ENCODE measurements around the gene ARHGEF5. TPM values are rescaled to one million over a fixed set of nuclear protein-coding genes. Genes with fewer than 3 reads are reported as not detected.
A peak's percentile ranks its signal among the peaks of the same experiment; 100 is the strongest.
"Not testable (repeated sequence)": the region's sequence is repeated elsewhere in the genome, so short reads cannot be mapped to it uniquely, and the experiment has no call there.

Gene ARHGEF5
- total RNA-seq, 2 donors from 2014 or later = 8.8 to 9.7 TPM

GRCh38 chr7:144369221-144369620, 14.0 kb downstream of the ARHGEF5 start:
- intact Hi-C loops (cut with DNase I) = not testable (repeated sequence)

GRCh38 chr7:144378651-144379050, 23.4 kb downstream of the ARHGEF5 start:
- no peak for DNase-seq (ENCODE audit: low spot score)

More at GRCh38 chr7:144369221-144369620, 14.0 kb downstream of the ARHGEF5 start:
- DNase-seq (ENCODE audit: low spot score) = not testable (repeated sequence)

DNA sequence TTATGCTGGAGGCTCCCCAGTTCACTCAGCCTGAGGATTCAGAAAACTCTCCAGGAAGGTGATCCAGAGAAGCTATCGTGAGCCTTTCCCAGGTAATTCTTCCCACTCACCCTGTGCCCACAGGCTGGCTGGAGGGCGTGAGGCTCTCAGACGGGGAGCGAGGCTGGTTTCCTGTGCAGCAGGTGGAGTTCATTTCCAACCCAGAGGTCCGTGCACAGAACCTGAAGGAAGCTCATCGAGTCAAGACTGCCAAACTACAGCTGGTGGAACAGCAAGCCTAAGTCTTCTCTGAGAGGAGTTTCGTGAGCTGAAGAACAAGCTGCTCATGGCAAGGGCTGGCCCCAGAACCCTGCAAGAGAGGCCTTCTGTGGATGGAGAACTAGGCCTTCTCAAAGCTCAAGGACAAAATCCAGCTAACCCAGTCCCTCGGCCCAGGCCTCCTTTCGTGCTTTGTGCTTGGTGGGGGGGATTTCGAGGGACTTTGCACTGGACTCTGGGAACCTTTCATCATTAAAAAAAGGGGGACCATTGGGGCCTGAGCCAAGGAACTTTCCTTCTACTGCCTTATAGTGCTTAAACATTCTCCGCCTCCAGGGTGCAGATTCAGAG, 24.7 kb downstream of the ARHGEF5 start:
- intact Hi-C loops (cut with DNase I) = no loop called here
- DNase-seq (ENCODE audit: low spot score) = peak; percentile 53

More at GRCh38 chr7:144378651-144379050, 23.4 kb downstream of the ARHGEF5 start:
- intact Hi-C loops (cut with DNase I) = no loop called here

DNA sequence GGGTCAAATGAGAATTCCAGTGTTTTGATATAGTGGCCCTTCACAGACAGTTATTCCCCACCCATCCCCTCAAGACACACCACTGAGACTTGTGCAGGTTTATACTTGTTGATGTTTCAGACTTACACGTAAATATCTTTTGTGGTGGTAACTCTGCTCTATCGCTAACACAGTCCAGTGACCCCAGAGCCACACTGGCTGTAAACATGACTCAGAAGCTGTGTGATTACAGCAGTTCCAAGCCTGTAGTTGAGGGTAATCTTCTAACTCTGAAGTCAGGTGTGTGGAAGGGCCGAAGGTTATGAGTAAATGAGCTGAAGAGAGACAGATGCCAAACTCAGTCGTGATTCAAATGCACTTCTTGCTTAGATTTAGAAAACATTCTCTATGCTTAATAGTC, 28.9 kb downstream of the ARHGEF5 start:
- no peak for DNase-seq (ENCODE audit: low spot score)
- intact Hi-C loops (cut with DNase I) = no loop called here

GRCh38 chr7:144384555-144385245, 29.5 kb downstream of the ARHGEF5 start:
- DNase-seq (ENCODE audit: low spot score) = no peak
- intact Hi-C loops (cut with DNase I) = no loop called here

GRCh38 chr7:144386741-144387140, 31.5 kb downstream of the ARHGEF5 start:
- no peak for DNase-seq (ENCODE audit: low spot score)
- intact Hi-C loops (cut with DNase I) = no loop called here

DNA sequence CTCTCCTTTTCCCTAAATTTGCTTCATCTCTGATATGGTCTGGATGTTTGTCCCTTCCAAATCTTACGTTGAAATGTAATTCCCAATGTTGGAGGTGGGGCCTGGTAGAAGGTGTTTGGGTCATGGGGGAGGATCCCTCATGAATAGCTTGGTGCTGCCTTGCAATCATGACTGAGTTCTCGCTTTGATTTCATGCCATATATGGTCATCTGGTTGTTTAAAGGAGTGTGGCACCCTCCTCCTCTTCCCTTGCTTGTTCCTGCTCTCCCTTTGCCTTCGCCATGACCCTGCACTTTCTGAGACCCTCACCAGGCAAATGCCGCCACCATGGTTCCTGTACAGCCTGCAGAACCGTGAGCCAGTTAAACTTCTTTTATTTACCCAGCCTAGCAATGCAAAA, 33.7 kb downstream of the ARHGEF5 start:
- no peak for DNase-seq (ENCODE audit: low spot score)
- intact Hi-C loops (cut with DNase I) = no loop called here

DNA sequence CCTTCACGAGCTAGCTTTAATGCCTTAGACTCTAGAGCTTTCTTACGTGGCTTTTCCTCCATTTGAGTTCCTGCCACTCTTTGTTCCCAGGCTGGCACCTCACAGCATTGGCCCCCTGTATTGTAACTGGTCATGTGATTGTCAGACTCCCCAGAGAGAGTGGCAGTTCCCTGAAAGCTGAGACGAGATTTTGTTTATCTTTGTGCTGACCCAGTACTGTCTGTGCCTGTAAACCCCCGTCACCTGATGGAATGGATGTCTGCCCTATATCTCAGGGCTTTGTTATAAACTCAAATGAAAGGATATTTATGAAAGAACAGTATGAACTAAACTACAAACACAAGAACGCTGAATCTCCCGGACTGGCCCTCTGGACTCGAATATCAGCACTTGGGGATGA, 35.3 kb downstream of the ARHGEF5 start:
- intact Hi-C loops (cut with DNase I) = no loop called here
- DNase-seq (ENCODE audit: low spot score) = no peak

GRCh38 chr7:144391014-144391413, 35.8 kb downstream of the ARHGEF5 start:
- intact Hi-C loops (cut with DNase I) = no loop called here
- DNase-seq (ENCODE audit: low spot score) = no peak

DNA sequence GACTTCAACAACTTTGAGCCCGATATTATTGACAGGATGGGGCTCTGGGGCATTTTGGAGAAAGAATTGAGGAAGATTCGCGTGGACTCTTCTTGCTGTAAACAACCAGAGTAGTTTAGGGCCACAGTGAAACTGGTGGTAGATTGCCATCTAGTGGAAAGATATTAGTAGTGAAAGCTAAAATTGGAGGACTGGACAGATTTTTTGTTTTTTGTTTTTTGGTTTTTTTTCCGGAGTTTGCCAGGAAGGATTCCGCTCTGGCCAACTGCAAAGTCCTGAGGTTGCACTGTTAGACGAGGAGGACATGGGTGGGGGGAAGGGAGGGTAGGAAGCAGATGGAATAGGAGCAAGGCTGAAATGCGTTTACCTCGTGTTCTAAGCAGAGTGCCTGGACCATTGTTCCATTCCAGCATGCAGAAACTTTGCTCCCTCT, 36.6 kb downstream of the ARHGEF5 start:
- intact Hi-C loops (cut with DNase I) = no loop called here

DNA sequence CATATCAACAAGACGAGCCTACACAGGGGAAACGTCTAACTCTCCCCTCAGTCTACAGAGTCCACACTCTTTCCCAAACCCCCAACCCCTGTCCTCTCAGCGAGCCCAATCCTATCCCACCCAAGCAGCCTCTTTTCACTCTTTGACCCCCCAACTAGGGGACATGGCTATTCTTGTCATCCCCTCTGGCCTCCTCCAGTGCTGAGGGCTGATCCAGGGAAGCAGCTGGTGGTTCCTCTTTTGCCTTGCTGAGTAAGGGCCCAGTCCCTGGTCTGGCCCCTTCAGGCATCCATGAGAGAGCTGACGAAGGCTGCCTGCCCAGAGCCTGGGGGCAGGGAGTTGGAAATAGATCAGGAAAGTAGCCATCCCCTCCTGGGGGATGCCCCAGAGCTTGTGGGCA, 41.9 kb downstream of the ARHGEF5 start:
- intact Hi-C loops (cut with DNase I) = no loop called here

More for the DNA sequence above, 36.6 kb downstream of the ARHGEF5 start:
- no peak for DNase-seq (ENCODE audit: low spot score)

GRCh38 chr7:144398291-144398690, 43.1 kb downstream of the ARHGEF5 start:
- DNase-seq (ENCODE audit: low spot score) = no peak
- intact Hi-C loops (cut with DNase I) = no loop called here

More for the DNA sequence above, 41.9 kb downstream of the ARHGEF5 start:
- DNase-seq (ENCODE audit: low spot score) = peak; percentile 61

DNA sequence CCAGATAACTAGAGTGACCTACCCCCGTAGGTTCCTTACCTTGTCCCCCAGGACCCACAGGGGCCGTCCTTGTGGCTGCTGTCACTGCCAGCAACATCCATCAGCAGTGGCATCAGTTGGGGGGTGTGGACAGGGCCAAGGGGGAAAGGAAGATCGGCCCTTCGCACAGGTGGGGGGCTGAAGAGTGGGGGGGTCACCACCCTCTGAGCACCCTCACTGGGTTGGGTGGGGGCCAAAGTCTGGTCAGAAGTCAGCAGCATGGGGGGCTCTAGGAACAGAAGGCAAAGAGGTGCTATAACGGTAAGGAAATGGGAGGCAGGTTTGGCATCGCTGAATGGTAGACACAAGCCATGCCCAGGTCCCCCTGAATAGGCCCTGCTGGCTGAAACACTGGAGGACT, 43.7 kb downstream of the ARHGEF5 start:
- no peak for DNase-seq (ENCODE audit: low spot score)
- intact Hi-C loops (cut with DNase I) = no loop called here

DNA sequence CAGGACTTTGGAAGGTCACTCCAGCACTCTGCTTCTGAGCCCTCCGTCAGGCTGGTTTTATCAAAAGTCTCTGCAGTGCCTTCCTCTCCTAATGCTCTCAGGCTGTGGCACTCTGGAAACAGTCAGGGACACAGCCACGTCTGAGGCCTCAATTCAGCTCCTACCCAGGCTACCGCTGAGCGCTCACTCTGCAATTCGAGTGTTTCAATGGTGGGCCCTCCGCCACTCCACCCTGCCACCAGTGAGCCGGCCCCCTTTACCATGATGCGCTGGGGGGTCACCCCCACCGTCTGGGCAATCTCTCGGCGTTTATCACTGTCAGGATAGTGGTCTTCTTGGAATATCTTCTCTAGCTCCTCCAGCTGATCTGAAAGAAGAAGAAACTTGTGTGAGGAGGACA, 44.7 kb downstream of the ARHGEF5 start:
- peak; percentile 58 for DNase-seq (ENCODE audit: low spot score)
- intact Hi-C loops (cut with DNase I) = no loop called here

- no peak for DNase-seq (ENCODE audit: low spot score)
- intact Hi-C loops (cut with DNase I) = no loop called here
Measured at GRCh38 chr7:144401490-144401889, 46.3 kb downstream of the ARHGEF5 start.

DNA sequence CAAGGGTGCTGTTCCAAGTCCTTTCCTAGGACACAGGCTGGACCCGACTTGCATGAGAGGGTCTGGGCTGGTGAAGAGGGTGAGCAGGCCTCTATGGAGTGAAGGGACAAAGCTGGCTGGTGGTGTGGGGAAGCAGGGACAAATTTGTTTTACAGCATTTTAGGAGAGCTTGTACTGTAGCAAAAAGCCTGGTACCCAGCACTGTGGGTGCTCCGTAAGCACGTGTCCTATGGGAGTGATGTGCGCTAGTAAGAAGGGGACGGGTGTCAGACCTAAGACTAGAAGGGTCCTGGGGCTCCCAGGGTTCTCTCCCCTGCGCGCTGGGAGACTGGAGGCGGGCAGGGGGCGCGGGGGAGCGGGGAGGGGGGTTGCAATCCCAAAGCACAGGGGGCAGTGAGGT, 47.9 kb downstream of the ARHGEF5 start:
- intact Hi-C loops (cut with DNase I) = no loop called here
- peak; percentile 67 for DNase-seq (ENCODE audit: low spot score)

DNA sequence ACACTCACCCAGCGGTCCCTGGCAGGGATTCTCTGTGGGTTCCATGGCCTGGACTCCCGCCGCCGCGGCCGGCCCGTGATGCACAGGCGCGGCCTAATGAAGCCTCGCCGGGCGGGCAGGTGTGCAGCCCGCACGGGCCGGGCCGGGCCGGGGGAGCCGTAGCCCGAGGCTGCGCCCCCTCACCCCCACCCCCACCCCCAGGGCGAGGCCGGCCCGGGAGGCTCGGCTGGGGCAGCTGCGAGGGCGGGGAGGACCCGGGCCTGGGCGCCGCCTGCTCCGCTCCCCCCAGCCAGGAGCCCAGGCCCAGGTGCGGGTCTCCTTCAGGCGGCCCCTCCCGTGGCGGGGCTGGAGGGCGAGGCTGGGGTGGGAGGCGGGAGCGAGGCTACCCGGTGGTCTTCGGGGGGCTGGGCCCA, 48.5 kb downstream of the ARHGEF5 start, which contains the start of gene NOBOX:
Gene NOBOX (minus strand): TSS at position 45 of the 413 bp plus-strand sequence.
- DNase-seq (ENCODE audit: low spot score) = peak; percentile 35
- intact Hi-C loops (cut with DNase I) = no loop called here

DNA sequence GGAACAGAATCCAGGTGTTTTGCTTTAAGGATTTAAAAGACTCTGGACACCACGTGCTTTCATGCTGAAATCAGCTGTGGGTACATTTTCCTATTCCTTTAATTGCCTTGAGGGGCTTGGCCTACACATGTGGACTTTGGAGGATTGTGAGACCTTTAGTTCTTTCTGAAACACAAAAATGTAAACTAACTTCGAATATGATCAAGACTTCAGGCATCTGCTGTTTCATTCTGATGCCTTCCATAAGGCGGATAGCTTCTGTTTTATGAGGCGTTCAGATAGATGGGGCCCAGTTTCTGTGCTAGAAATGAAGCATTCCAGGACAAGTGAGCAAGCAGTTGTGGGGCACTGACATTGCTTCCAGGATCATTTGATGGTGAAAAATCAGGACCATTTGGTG, 49.7 kb downstream of the ARHGEF5 start:
- intact Hi-C loops (cut with DNase I) = no loop called here
- DNase-seq (ENCODE audit: low spot score) = peak; percentile 43

GRCh38 chr7:144407266-144407931, 52.2 kb downstream of the ARHGEF5 start:
- intact Hi-C loops (cut with DNase I) = no loop called here
- no peak for DNase-seq (ENCODE audit: low spot score)

DNA sequence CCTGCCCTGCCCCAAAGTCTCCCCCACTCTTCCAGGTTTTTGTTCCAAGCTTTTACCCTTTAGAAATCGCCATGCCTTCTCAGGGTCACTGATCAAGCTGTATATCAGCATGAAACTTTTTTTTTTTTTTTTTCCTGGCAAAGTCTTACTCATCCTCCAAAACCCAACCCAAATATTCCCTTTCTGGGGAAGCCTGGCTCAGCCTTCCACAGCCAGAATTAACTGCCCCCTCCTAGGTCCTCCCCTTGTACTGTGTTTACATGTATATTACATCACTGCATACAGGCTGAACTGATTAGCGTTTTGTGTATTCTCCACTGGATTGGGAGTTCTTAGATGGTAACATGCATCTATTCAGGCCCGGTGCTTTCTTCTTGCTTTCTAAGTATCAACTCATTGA, 52.9 kb downstream of the ARHGEF5 start:
- DNase-seq (ENCODE audit: low spot score) = no peak
- intact Hi-C loops (cut with DNase I) = no loop called here
